ENCODE measurements around the gene DGKG.

DGKG gene

DNA sequence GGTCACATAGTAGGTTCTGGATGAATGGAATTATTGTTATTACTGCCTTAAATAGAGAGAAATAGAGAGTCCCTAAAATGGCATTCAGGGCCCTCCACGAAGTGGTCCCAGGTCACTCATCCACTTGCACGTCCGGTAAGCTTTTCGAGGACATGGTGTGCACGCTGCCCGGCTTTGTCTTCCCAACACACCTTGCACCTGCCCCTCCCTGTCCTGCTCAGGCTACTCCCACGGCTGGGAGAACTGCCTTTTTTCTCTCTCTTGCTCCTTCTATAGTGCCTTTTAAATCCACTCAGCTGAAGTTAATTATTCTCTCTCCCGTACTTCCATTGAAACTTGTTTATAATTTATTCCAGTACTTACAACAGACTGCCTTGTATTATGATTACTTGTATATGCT is 5.6 kb upstream of the DGKG start:
- no peak for DNase-seq (ENCODE audit: low read depth in 2 of 2)

DNA sequence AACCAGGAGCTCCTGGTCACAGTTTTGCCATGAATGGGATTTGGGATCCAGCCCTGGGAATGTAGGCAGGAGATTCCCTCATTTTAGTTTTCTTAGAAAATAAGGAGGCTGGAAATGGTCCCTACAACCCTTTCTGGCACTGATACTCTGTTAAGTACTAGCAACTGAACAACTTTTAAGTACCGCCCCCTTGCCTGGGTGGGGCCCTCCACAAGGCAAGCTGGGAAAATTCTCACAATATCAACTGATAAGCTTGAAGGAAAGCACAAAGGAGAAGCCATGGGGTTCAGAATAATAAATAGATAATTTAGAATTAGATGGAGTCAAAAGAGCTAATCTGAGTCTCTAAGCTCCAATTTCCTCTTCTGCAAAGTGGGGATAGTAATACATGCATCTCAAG is 4.2 kb upstream of the DGKG start:
- no peak for DNase-seq (ENCODE audit: low read depth in 2 of 2)

- DNase-seq (ENCODE audit: low read depth in 2 of 2): no peak
Measured at GRCh38 chr3:186365202-186365974, 3.4 kb upstream of the DGKG start.

DNA sequence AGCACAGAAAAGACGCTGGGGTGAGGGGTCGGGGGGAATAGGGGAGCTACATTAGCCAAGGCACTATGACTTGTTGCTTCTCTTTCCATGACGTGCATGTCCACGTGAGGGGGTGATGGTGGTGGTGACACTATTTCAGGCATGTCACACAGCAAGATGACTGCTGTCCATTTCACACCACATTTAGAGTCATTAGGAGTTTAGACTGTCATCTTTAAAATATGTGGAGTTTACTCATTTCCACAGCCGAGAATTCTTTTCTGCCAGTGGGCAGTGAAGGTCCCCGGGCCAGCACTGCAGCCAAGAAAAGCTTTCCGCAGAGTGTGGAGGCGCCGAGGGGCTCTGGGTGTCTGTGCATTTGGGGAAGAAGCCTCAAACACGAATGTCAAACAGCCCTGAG is 954 bp upstream of the DGKG start:
- DNase-seq (ENCODE audit: low read depth in 2 of 2): no peak

DNA sequence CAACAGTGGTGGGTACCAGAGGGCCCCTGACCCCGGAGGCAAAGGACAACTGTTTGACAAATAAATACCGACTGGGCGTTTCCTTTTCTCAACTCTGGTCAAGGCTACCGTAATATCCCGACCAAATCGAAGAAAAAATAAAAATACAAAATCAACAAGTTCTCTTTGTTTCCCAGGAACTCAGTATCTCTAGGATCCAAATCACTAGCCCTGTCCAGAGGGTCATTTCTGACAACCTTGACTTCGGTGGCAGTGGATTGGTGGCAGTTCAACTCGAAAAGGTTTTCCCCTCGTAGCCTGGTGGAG is 456 bp upstream of the DGKG start:
- no peak for DNase-seq (ENCODE audit: low read depth in 2 of 2)

DNA sequence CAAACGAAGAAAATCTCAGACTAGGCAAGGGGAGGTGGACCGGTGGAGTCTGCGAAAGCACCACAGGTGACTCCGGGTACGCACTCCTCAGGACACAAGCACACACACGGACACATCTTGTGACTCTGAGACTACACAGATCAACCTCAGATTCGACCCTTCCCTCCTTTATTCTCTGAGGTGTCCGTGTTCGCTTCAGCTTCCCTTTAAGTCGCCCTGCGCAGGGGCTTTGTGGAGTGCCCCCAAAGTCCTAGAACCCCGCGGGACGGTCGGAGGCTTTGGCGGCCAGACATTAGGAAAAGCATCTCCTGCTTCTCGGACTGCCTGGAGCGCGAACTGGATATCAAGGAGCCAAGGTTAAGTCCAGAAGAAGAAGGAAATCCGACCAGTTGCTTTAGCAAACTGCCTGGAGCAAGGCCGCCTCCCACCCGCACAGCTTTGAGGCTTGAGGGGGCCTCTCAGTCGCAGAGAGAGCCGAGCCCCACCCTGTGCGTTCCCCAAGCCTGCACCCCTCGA is 730 bp downstream of the DGKG start:
- no peak for DNase-seq (ENCODE audit: low read depth in 2 of 2)

GRCh38 chr3:186360779-186361178 is 1.3 kb downstream of the DGKG start:
- no peak for DNase-seq (ENCODE audit: low read depth in 2 of 2)

DNA sequence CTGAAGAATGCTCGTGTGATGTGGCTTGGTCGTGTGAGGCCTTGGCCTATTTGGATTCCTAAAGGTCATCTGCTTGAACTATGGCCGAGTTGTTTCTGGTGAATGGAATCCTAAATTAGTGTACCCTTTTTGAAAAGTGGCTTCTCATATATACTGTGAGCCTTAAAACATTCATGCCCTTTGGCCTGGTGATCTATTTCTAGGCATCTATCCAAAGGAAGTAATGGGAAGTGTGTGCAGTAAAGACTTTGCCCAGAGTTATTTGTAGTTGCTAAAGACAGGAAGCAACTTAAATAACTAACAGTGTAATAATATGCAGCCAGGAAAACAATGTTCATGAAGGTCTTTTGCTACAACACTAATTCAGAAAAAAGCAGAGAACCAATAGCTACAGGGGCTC is 3.0 kb downstream of the DGKG start:
- DNase-seq (ENCODE audit: low read depth in 2 of 2): no peak

DNA sequence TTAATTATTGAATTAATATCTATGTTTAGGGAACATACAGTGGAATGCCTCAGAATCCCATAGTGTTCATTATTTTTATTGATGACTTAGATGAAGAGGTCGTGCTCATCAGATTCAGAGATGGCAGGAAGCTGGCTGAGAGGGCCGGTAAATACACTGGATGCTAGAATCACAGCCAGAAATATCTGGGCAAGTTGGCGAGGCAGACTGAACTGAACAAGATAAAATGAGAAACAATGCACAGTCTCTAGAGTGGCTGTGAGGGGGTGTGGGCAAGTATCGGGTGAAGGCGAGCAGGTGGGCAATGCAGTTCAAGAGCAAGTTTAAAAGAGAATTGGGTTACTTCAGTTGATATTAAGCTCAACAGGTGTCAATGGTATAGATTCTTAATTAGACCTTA is 5.9 kb downstream of the DGKG start:
- DNase-seq (ENCODE audit: low read depth in 2 of 2): no peak

- no peak for DNase-seq (ENCODE audit: low read depth in 2 of 2)
Measured at GRCh38 chr3:186354100-186354499, 7.9 kb downstream of the DGKG start.

- DNase-seq (ENCODE audit: low read depth in 2 of 2): no peak
Measured at GRCh38 chr3:186352369-186352768, 9.7 kb downstream of the DGKG start.

DNA sequence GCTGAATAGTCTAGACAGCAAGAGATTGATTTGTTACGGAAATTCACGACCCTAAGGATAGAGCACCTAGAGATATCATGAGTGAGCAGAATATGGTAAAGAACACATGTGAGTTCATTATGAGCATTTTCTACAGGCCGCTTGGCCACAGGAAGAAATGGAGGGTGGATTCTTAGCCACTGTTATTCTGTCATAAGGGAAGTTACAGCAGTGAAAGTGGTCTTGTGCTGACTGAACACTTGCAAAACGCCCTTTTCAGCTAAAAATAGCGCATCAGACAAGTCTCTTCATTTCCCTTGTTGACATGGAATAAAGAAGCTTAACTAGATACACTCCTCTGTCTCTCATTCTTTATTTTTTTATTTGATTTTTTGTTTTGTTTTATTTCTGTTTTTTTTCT is 19.8 kb downstream of the DGKG start:
- no peak for DNase-seq (ENCODE audit: low read depth in 2 of 2)

DNA sequence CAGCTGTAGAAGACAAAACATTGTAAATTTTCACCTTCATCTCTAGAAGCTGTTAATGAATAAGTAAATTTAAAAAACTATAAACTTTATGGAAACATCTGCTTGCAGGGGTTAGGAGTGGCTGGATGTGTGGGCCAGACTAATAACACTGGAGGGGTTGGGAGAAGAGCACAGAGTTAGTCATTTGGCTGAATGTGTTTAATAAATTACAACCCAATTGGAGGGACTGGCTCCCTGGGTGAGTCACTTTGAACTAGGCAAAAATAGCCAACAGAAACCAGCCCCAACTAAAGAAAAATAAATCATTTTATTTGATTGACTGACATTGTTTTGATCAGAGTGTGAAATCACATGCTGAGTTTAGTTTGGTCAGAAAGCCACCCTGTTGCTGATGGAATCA is 21.8 kb downstream of the DGKG start:
- DNase-seq (ENCODE audit: low read depth in 2 of 2): no peak

- no peak for DNase-seq (ENCODE audit: low read depth in 2 of 2)
Measured at GRCh38 chr3:186339180-186339918, 22.7 kb downstream of the DGKG start.

DNA sequence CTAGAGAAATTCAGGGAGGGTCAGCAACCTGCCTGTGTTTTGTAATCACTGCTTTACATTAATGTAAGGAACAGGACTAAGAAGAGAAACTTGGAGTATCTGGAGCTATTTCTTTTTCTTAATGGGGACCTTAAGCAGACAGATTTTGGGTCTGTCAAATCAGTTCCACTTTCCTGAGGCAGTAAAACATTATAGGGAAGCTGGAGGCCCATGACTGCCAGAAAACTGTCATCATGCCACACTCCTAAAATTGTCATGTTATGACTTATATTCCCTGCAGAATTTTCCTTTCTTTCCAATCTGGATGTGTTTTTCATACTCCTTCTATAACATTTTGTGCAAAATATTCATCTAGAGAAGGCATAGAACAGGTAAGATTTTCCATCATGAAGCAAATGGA is 28.8 kb downstream of the DGKG start:
- DNase-seq (ENCODE audit: low read depth in 2 of 2): no peak

DNA sequence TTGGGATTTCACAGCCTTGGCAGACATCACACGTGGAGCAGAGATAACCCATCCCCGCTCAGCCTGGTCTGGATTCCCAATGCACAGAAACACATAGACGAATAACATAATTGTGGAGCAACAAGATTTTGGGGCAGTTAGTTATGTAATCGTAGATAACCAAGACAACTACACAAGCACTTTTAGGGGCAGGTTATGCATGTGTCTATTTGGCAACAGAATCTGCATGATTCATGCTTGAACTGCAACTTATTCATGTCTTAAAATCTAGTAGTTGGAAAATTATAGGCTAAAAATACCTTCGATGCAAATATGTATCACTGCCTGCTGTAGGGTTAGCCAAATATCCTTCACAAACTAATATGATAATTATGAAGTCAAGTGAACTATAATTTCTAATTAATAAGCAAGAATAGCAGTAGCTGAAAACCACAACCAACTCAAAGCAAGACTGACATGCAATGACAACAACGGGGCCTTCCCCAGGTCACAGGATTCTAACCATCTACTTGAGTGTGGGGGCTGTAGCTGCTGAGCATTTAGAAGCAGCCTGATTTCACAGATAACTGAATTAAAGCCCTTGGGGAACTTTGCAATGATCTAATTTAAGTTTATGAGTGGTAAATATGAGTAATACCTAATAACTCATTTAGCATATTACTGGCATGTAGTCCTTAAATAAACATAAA is 31.1 kb downstream of the DGKG start:
- DNase-seq (ENCODE audit: low read depth in 2 of 2): no peak

DNA sequence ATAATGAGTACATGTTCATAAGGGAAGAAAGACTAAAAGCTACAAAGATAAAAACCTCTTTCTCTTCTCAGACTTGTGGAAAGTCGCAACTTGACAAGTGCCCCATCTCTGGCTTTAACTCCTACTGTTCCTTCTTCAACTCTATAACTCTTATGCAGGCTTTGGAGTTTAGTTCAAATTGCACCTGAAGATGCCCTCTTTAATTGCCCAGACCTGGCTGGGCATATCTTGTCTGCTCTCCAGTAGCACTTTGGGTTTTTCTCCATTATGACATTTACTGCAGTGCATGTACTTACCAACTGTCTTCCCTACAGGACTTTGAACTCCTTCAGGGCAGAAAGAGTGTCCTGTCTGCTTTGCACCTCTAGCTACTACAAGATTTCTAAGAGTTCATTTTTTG is 32.4 kb downstream of the DGKG start:
- DNase-seq (ENCODE audit: low read depth in 2 of 2): no peak

GRCh38 chr3:186327912-186328487 is 34.0 kb downstream of the DGKG start:
- DNase-seq (ENCODE audit: low read depth in 2 of 2): no peak

GRCh38 chr3:186322761-186323160 is 39.3 kb downstream of the DGKG start:
- no peak for DNase-seq (ENCODE audit: low read depth in 2 of 2)

DNA sequence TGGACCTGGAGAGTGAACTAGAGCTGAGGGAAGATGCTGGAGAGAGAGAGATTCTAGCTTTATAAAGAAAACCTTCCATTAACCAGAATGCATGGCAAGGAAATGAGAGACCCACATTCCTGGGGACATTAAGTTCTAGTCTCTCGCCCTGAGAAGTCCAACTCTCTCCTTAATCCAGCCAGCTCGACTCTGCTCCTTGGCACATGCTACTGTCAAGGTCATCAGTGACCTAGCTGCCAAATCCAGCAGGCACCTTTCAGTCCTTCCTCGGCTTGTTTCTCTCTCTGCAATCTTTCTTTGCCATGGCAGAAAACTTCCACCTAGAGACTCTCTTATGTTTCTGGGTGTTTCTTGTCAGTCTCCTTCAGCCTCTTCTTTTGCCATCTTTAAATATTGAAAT is 40.3 kb downstream of the DGKG start:
- DNase-seq (ENCODE audit: low read depth in 2 of 2): no peak

DNA sequence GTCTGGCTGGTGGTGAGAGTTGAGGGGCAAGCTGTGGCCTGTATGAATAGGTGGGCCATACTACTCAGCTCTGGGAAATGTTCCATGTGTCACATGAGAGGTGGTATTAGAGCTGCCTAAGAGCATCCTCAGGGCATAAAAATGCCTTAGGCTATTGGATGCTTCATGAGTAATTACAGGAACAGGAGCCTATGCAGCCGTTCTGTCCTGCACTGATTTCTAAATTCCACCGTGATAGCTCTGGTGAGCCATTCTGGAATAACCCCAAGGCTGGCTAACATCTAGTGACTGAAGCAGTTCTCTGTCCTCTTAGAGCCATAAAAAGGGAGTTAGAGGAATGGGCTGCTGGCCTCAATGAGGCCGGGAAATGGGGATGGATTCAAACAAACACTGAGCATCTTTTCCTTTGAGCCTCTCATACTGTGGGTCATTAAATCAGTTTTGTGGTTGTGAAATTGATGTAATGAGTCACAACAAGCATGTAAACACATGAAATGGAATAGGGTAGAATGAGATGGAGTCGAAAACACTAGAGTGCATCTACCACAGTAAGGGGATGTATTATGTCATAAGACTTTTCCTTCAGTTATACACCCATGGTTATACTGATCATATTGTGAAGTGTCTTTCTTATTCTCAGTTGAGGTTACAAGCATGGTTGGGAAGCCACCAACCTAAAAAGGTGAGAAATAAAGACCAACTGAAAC is 41.0 kb downstream of the DGKG start:
- DNase-seq (ENCODE audit: low read depth in 2 of 2): no peak

DNA sequence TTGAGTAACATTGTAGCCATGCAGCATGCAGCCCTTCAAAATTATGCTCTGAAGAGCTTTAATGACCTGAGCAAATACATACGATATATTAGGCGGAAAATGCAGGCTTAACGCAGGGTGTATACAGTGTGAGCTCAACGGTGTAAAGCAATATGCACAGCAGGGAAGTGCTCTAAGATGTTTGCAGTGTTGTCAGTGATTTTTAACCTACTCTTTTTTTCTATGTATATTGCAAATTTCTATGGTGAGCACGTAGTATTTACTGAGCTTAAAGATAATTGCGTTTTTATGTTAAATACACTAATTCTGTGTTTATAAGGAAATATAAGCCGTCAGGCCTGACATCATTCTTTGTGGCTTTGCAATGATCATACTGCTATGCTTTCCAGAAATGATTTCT is 42.1 kb downstream of the DGKG start:
- no peak for DNase-seq (ENCODE audit: low read depth in 2 of 2)
